GM19239 (cell line): ENCODE results near the gene MYF6.

Experiments used
- DNase-seq: peaks from one replicate; pipeline ENCODE4 v3.0.0; 2011; ENCODE audit warnings: low spot score; ENCODE audit not compliant: insufficient read length
- FAIRE-seq: peaks from 2 replicates; lab custom pipeline; 2011; peaks lifted over from hg19 to GRCh38; lab: Jason Lieb, UNC

MYF6 gene

GRCh38 chr12:80702889-80703805 lies 4.3 kb upstream of the MYF6 start:
- DNase-seq (no peak), FAIRE-seq (peak; percentile 45)

GRCh38 chr12:80704420-80704819 lies 3.0 kb upstream of the MYF6 start:
- no peak for FAIRE-seq
- no peak for DNase-seq

DNA sequence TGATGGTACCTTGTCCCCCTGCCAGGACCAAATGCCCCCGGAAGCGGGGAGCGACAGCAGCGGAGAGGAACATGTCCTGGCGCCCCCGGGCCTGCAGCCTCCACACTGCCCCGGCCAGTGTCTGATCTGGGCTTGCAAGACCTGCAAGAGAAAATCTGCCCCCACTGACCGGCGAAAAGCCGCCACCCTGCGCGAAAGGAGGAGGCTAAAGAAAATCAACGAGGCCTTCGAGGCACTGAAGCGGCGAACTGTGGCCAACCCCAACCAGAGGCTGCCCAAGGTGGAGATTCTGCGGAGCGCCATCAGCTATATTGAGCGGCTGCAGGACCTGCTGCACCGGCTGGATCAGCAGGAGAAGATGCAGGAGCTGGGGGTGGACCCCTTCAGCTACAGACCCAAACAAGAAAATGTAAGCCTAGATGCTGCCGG lies 410 bp downstream of the MYF6 start:
- DNase-seq (no peak), FAIRE-seq (no peak)

- DNase-seq (no peak), FAIRE-seq (no peak)
These were observed 983 bp downstream of the MYF6 start for GRCh38 chr12:80708259-80708974.

- DNase-seq (no peak), FAIRE-seq (no peak)
These were observed 1.5 kb downstream of the MYF6 start for GRCh38 chr12:80708975-80709328.

GRCh38 chr12:80709811-80710726 lies 2.6 kb downstream of the MYF6 start:
- DNase-seq (no peak), FAIRE-seq (peak; percentile 57)

DNA sequence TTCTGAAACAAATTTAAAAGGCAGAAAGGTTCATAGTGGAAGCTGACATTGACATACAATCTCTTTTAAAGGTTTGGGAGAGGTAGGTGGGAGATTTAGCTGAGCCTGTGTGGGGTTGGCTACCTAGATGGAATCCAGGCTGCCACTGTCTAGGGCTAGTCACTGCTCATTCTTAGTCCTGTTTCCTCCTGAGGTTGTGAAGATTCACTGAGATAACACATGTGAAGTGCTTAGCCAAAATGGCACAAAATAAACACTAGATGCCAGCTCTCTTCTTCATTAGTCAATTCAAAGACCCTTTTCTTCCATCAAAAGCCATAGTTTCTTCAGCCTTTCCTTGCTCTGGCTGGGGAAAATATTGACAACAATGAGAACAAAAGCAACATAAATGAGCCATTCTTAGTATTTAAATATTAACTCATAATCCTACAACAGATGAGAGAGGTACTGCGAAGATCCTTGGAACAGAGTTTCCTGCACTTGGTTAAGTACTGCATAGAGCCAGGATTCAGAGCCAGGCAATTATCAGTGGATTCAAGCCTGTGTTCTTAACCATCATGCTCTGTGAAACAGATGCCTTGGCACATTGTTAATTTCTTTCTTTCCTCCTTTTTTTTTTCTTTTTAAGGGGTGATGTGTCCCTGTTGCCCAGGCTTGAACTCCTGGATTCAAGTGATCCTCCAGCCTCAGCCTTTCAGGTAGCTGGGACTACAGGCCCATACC lies 3.5 kb downstream of the MYF6 start:
- no peak for DNase-seq
- no peak for FAIRE-seq

DNA sequence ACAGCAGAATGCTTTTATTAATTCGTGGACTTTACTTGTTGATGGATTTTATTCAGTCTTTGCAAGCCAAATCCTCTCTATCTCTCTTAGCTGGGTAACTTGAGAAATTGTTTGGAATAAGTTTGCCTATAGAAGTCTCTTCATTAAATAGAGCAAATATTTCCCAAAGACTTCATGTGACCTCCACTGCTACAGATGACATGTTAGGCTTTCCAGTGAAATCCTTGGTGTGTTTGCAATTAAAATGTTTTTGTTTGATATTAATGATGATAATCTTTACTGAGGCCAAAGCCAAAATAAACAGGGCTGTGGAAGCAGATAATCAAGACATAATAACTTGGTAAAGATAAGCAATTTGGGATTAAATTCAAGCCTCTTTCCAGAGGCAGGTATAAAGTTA lies 4.4 kb downstream of the MYF6 start:
- no peak for FAIRE-seq
- no peak for DNase-seq

GRCh38 chr12:80712866-80713265 lies 5.4 kb downstream of the MYF6 start:
- DNase-seq: no peak
- no peak for FAIRE-seq

DNA sequence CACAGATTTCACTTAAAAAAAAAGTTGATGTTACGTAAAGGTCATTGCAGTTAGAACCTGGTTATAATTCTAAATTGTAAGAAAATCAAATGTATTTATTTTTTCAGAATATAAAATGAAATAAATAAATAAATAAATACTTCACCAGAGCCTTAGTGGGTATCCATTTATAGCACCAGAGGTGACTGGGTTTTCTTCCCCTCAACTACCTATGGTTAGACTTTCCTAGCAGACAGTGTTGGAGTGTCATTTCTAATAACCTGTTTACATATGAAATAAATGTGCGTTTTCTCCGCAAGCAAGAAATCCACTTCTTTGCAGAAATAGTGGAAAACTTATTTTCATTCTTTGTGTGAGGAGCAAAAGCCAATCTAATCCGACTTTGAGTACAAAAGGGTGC lies 6.0 kb downstream of the MYF6 start:
- no peak for DNase-seq
- FAIRE-seq: no peak

DNA sequence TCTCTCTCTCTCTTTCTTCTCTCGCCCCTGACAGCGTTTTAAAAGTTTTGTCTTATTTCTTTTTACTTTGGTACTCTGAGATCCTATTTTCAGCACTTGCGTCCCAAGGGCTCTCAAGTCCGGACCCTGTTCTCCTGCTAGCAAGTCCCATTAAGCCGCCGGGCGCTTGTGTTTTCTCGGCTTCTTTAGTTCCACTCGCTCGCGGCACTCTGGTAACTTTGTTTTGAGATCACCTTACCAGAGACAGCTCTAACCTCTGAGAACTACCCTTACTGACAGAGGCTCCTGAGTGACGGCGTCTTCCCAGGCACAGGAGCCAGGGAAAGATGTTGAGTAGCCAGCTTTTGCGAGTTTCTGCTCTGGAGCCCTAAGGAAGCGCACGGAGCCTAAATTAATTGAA lies 6.6 kb downstream of the MYF6 start:
- DNase-seq (no peak), FAIRE-seq (no peak)

- no peak for DNase-seq
- FAIRE-seq: no peak
These were observed 7.4 kb downstream of the MYF6 start for GRCh38 chr12:80714846-80715245.

GRCh38 chr12:80715713-80716249 lies 8.3 kb downstream of the MYF6 start:
- FAIRE-seq: no peak
- DNase-seq: no peak

GRCh38 chr12:80716696-80717469 lies 9.4 kb downstream of the MYF6 start, which contains the start of gene MYF5:
Gene MYF5, plus strand, starts transcription at chr12:80716912. Its CDS starts 152 bp downstream, at chr12:80717064.
- no peak for FAIRE-seq
- no peak for DNase-seq

DNA sequence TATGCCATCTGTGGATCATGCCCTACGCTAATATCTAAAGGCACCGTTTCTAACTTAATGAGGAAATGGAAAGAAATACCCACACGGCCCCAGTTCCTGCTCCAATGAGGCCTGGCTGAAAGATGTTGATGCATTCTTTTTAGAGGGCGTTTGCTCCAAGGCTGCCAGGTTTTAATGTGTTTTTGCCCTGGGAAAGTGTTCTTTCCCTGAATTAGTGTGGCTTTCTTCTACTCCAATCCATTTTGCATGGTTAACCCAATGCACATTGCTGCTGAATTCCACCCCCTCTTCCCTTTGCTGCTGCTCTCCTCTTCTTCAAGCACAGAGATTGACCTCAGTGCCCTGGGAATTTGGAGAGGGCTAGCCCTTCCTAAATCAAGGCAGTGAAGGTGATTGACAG lies 10.4 kb downstream of the MYF6 start:
- DNase-seq: no peak
- FAIRE-seq: no peak

DNA sequence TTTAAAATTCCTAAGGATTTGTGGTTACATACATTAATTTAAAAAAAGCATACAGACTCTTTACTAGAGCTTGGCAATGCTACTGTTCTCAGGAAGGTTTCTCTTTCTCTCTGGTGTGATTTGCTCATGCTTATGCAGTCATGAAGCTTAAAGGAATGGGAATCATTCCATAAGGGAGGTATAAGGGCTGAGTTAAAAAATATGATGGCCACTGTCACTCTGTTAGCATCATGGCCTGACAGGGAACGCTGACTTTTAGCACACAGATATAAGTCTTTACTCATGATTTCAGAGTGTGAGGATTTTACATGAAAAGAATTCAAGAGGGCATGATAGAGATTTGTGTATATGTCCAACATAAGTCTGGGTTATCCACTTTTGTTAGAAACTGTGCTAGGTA lies 13.1 kb downstream of the MYF6 start:
- DNase-seq (no peak), FAIRE-seq (no peak)

- DNase-seq: no peak
- FAIRE-seq: no peak
These were observed 13.9 kb downstream of the MYF6 start for GRCh38 chr12:80721326-80721725.

DNA sequence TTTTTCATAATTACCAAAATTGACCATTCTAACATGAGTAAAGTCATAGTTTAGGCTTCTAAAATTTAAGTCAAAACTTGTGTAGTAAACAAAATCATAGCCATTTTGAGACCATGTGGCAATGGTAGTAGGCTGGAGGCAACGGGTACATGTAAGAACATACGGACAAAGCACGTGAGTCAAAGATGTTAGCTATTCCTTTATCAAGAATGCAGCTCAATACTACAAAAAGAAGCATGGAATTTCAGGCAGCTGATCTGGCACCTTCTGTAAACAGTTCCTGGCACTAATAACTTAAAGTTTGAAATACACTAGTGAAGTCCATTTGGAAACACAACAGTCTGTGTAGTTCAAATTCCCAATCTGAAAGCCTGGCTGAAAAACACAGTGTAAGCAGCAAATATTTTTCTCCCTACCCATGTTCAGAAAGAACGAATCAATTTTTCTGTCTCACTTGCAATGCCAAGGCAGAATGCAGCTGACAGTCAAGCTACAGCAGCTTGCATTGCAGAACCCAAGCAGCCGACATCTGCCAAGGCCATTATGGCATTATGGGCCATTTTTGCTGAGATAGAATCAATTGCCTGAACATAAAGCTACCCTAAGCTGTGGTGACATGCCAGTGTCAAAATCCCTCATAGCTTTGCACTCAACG lies 38.5 kb downstream of the MYF6 start:
- FAIRE-seq (no peak), DNase-seq (no peak)
